ENCODE data around the gene HAS3.
"Not testable (repeated sequence)": the region's sequence is repeated elsewhere in the genome, so short reads cannot be mapped to it uniquely, and the experiment has no call there.

HAS3 gene

GRCh38 chr16:69126221-69126620, 20.8 kb downstream of the HAS3 start:
- TF ChIP-seq CTCF (conservative IDR thresholded peaks at IDR 0.05; ENCODE audit: low read length): no peak
- DNase-seq (ENCODE audit: low read depth): no peak
- no peak overlapping the region for H3K4me3 ChIP-seq (ENCODE audit: low read length)

GRCh38 chr16:69126801-69127200, 21.3 kb downstream of the HAS3 start:
- not testable (repeated sequence) for H3K4me3 ChIP-seq (ENCODE audit: low read length); DNase-seq (ENCODE audit: low read depth)

- TF ChIP-seq CTCF (conservative IDR thresholded peaks at IDR 0.05; ENCODE audit: low read length): no peak
- no peak for DNase-seq (ENCODE audit: low read depth)
- H3K4me3 ChIP-seq (ENCODE audit: low read length): no peak overlapping the region
Observed at GRCh38 chr16:69127966-69128510, 22.6 kb downstream of the HAS3 start.

- no peak for DNase-seq (ENCODE audit: low read depth)
- no peak for TF ChIP-seq CTCF (conservative IDR thresholded peaks at IDR 0.05; ENCODE audit: low read length)
- H3K4me3 ChIP-seq (ENCODE audit: low read length): peak overlapping the region; percentile 98
Observed at GRCh38 chr16:69130461-69130860, 25.0 kb downstream of the HAS3 start.

GRCh38 chr16:69131167-69131838, 25.9 kb downstream of the HAS3 start:
- no peak for DNase-seq (ENCODE audit: low read depth)
- H3K4me3 ChIP-seq (ENCODE audit: low read length): peak overlapping the region; percentile 98
- TF ChIP-seq CTCF (conservative IDR thresholded peaks at IDR 0.05; ENCODE audit: low read length): no peak

- H3K4me3 ChIP-seq (ENCODE audit: low read length): peak overlapping the region; percentile 98
- DNase-seq (ENCODE audit: low read depth): peak; percentile 77
- TF ChIP-seq CTCF (conservative IDR thresholded peaks at IDR 0.05; ENCODE audit: low read length): no peak
Observed at GRCh38 chr16:69131839-69132423, 26.5 kb downstream of the HAS3 start.

- TF ChIP-seq CTCF (conservative IDR thresholded peaks at IDR 0.05; ENCODE audit: low read length): no peak
- DNase-seq (ENCODE audit: low read depth): peak; percentile 73
- H3K4me3 ChIP-seq (ENCODE audit: low read length): peak within 1 kb of the TSS; percentile 98
Observed at GRCh38 chr16:69132424-69133252, 27.2 kb downstream of the HAS3 start, which contains the start of the genes CHTF8 and UTP4. CHTF8 (minus strand) TSS chr16:69132588; CDS start chr16:69121458, 11,130 bp downstream. UTP4 (plus strand) TSS chr16:69132649; CDS start chr16:69133460, 811 bp downstream.
